CD4-positive, alpha-beta T cell treated with Interleukin-6 for 4 hours (primary cell): ENCODE results near the gene MTMR10.

Experiments
- DNase-seq: peaks from one replicate; pipeline ENCODE4 v3.0.0-alpha.2; 2020; ENCODE audit warnings: mixed read lengths

Gene MTMR10

GRCh38 chr15:30917013-30917412, 74.4 kb downstream of the MTMR10 start:
- DNase-seq, result no peak

GRCh38 chr15:30913761-30914160, 77.7 kb downstream of the MTMR10 start:
- no peak for DNase-seq

GRCh38 chr15:30906366-30906765, 85.1 kb downstream of the MTMR10 start:
- DNase-seq, result no peak

DNA sequence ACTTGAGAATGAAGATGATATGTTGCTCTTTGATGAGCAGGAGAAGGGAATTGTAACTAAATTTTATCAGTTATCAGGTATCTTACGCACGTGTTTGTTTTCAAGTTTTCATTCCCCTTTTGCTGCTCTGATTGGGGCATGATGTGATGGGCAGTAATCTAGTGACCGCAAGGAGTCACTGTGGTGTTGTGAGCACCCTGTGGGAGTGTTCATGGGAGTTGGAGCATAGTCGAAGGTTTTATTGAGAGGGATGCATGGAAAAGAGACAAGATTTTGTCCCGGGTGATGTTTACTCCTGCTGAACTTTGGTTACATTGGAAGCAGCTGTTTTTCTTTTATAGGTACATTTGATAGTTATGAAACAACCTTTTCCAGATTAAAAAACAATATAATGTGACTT, 85.6 kb downstream of the MTMR10 start:
- DNase-seq, result no peak

- no peak for DNase-seq
Observed at GRCh38 chr15:30904812-30905211, 86.6 kb downstream of the MTMR10 start.

DNA sequence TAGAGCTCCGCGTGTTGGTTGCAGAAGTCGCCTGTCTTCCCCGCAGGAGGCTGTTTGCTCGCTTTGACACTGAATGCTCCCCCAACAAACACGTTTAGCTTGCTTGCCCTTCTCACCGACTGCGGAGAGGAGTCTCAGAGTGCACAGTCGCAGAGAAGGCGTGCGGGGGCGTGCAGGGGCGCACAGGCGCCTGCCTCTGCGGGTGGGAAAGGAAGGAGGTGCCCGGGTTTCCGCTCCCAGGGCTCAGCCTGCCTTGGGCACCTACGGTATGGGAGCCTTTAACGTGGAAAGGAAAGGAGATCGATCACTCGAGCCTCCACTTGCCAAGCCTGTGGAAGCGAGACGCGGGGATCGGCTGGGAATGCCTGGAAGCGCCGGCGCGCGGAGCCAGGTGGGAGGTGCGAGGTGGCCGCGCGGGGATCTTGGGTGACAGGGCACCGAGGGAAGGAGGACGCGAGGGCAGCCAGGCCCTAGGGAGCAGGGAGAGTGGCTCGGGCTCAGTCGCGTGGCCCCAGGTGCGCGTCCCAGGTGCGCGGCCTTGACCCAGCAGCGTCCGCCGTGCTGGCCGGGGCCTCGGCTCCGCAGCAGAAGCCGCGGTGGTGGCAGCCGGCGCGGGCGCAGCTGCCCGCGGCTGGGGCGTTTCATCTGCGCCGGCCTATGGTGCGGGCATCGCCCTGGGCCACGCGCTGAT, 87.8 kb downstream of the MTMR10 start, which contains the start of gene FAN1:
Gene FAN1 (plus strand): TSS at position 419 of the 691 bp plus-strand sequence. CDS start 749 bp downstream, outside the sequence.
- peak; percentile 81 for DNase-seq

- DNase-seq, result no peak
Observed at GRCh38 chr15:30901889-30902288, 89.5 kb downstream of the MTMR10 start.

DNA sequence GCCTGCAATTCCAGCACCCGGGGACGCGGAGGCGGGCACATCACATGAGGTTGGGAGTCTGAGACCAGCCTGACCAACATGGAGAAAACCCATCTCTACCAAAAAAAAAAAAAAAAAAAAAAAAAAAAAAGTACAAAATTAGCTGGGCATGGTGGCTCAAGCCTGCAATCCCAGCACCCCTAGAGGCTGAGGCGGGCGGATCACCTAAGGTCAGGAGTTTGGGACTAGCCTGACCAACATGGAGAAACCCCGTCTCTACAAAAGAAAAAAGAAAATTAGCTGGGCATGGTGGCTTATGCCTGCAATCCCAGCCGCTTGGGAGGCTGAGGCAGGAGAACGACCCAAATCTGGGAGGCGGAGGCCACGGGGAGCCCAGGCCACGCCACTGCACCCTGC, 95.2 kb downstream of the MTMR10 start:
- DNase-seq, result no peak

- no peak for DNase-seq
Observed at GRCh38 chr15:30895461-30896210, 95.8 kb downstream of the MTMR10 start.

DNA sequence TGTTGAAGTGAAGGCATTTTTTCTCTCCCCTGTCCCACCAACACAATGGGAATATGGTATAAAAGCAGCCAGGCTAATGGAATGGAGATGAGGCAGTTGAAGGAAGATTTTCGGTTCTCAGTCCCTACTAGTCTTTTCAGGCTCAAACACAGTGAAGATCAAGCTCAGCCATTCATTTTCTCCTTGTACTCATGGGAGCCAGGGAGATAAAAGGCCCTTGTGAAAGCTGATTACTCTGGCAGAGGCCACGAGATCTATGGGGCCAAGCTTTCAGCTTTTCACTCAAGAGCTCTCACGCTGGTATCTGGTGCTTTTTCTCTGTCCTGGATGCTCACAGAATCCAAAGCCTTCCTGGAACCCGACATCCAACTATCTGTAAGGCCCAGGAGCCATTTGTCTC, 102.2 kb downstream of the MTMR10 start:
- DNase-seq, result no peak
